Measurements from ENCODE around the gene PYGM.

PYGM gene

GRCh38 chr11:64766881-64767280 is 7.1 kb upstream of the PYGM start:
- no peak for DNase-seq

- no peak for DNase-seq
These were observed 6.3 kb upstream of the PYGM start for GRCh38 chr11:64765851-64766665.

GRCh38 chr11:64765291-64765850 is 5.6 kb upstream of the PYGM start:
- no peak for DNase-seq

GRCh38 chr11:64764753-64765152 is 5.0 kb upstream of the PYGM start:
- DNase-seq: no peak

- DNase-seq: no peak
These were observed 4.4 kb upstream of the PYGM start for GRCh38 chr11:64764040-64764611.

GRCh38 chr11:64763526-64764039 is 3.8 kb upstream of the PYGM start:
- DNase-seq: no peak

- DNase-seq: no peak
These were observed 3.1 kb upstream of the PYGM start for GRCh38 chr11:64762674-64763525.

GRCh38 chr11:64762277-64762673 is 2.5 kb upstream of the PYGM start:
- no peak for DNase-seq

GRCh38 chr11:64760759-64761420 is 1.1 kb upstream of the PYGM start:
- no peak for DNase-seq

- no peak for DNase-seq
These were observed 548 bp downstream of the PYGM start for GRCh38 chr11:64759131-64759721.

GRCh38 chr11:64758330-64759079 is 1.3 kb downstream of the PYGM start:
- no peak for DNase-seq

GRCh38 chr11:64757549-64758329 is 2.0 kb downstream of the PYGM start:
- DNase-seq: no peak

GRCh38 chr11:64755681-64756361 is 4.0 kb downstream of the PYGM start:
- no peak for DNase-seq

GRCh38 chr11:64754919-64755662 is 4.7 kb downstream of the PYGM start:
- DNase-seq: no peak

- DNase-seq: no peak
These were observed 5.5 kb downstream of the PYGM start for GRCh38 chr11:64754124-64754918.

GRCh38 chr11:64753380-64754123 is 6.2 kb downstream of the PYGM start:
- DNase-seq: no peak

GRCh38 chr11:64753019-64753379 is 6.8 kb downstream of the PYGM start:
- DNase-seq: no peak
